IPS DF 4.7 (cell line): Measurements from ENCODE around the gene KCNV2.
"Not testable (repeated sequence)": the region's sequence is repeated elsewhere in the genome, so short reads cannot be mapped to it uniquely, and the experiment has no call there.

Experiments used
- DNase-seq: peaks from one replicate; pipeline ENCODE4 v3.0.0-alpha.2; 2013; ENCODE audit warnings: low spot score; ENCODE audit errors: extremely low read depth

KCNV2 gene

GRCh38 chr9:2717385-2717784, at the start of gene KCNV2:
TSS of gene KCNV2 (plus strand) at chr9:2717510. CDS start at chr9:2717740, 230 bp downstream.
- no peak for DNase-seq

- no peak for DNase-seq
These were observed 44.1 kb upstream of the KCNV2 start for GRCh38 chr9:2673161-2673560.

GRCh38 chr9:2674141-2674824, 43.0 kb upstream of the KCNV2 start:
- no peak for DNase-seq

- DNase-seq, result no peak
These were observed 41.5 kb upstream of the KCNV2 start for GRCh38 chr9:2675834-2676233.

GRCh38 chr9:2676466-2676865, 40.8 kb upstream of the KCNV2 start:
- no peak for DNase-seq

GRCh38 chr9:2677915-2678889, 39.1 kb upstream of the KCNV2 start:
- DNase-seq, result no peak

GRCh38 chr9:2679011-2679410, 38.3 kb upstream of the KCNV2 start:
- DNase-seq, result no peak

GRCh38 chr9:2681981-2682380, 35.3 kb upstream of the KCNV2 start:
- DNase-seq, result no peak

GRCh38 chr9:2686911-2687310, 30.4 kb upstream of the KCNV2 start:
- no peak for DNase-seq

GRCh38 chr9:2688636-2689035, 28.7 kb upstream of the KCNV2 start:
- DNase-seq, result no peak

GRCh38 chr9:2691212-2691611, 26.1 kb upstream of the KCNV2 start:
- no peak for DNase-seq

- no peak for DNase-seq
These were observed 25.7 kb upstream of the KCNV2 start for GRCh38 chr9:2691626-2692025.

GRCh38 chr9:2693056-2693455, 24.3 kb upstream of the KCNV2 start:
- no peak for DNase-seq

GRCh38 chr9:2697492-2697891, 19.8 kb upstream of the KCNV2 start:
- DNase-seq, result no peak

GRCh38 chr9:2700398-2700797, 16.9 kb upstream of the KCNV2 start:
- DNase-seq, result no peak

- no peak for DNase-seq
These were observed 16.3 kb upstream of the KCNV2 start for GRCh38 chr9:2700909-2701550.

- no peak for DNase-seq
These were observed 12.8 kb upstream of the KCNV2 start for GRCh38 chr9:2704504-2704903.

GRCh38 chr9:2707256-2707655, 10.1 kb upstream of the KCNV2 start:
- DNase-seq, result not testable (repeated sequence)

- DNase-seq, result no peak
These were observed 7.6 kb upstream of the KCNV2 start for GRCh38 chr9:2709645-2710101.

- no peak for DNase-seq
These were observed 5.6 kb upstream of the KCNV2 start for GRCh38 chr9:2711716-2712115.

- DNase-seq, result no peak
These were observed 839 bp downstream of the KCNV2 start for GRCh38 chr9:2718001-2718697.
